HG02943 (cell line): ENCODE data around the gene TMCC2.

Source experiments
- ATAC-seq: cut with Tn5 transposase; IDR thresholded peaks from one replicate; pipeline ENCODE4 v1.9.1; 2021; ENCODE audit warnings: mild to moderate bottlenecking, low read depth, moderate library complexity; ENCODE audit not compliant: unreplicated experiment

TMCC2 gene

DNA sequence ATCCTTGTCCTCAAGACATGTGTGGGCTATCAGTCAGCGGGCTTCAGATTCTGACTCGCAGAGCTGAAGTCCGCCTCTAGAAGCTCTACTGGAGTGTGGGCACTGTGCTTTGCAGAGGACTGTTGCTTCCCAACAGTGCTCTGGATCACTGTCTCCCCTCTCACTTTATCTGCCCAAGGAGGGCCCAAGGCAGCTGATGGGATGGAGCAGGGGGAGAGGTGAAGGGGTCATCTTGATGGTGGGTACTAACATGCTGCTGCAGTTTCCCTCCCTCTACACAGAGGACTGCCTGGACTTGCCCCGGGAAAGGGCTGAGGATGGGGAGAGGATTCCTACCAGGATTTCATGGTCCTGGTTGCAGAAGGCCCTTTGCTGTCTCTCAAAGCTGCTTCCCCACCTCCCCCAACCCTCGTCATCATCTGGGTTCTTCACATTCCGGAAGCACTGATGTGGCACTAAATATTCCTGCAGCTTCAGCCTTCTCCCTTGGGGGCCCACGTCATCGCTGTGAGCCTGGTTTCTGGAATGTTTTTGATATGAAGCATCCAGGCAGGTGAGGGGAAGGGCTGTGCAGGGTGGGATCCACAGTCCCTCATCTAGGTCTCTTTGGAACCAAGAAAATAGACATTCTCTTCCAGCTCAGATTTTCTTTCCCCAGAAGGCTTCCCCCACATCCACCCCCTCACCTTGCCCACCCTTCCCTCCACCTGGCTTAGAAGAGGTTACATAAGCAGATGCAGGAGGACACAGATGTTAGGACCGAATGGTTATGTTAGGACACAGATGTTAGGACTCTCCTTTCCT, 70.6 kb downstream of the TMCC2 start:
- ATAC-seq, result no peak

GRCh38 chr1:205300149-205300548, 72.4 kb downstream of the TMCC2 start:
- no peak for ATAC-seq

DNA sequence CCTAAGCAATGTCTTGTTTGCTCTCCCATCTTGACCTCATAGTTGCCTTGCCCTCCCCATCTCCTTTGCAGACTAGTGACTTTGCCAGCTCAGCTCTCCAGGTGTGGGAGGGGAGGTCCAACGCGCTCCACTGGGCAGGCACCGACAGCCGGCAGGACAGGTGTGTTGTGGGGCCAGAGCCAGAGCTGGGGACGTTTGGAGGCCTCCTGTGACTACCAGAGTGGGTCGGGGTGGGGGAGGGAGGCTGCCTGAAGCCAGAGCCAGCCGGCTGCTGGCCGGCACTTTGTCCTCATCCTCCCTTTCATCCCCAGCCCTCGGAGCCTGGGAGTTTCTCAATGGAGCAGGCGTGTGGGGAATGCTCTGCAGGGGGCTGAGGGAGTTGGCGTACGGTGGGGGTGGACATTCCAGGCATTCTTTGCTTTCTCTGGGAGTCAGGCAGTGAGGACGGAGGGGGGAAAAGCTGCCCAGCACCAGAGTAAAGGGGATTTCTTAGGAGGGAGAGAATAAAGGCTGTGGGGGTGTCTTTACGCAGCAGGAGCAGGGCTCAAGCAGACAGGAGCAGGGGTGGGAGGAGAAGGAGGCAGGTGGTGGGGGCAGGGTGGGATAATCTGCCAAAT, 73.6 kb downstream of the TMCC2 start:
- no peak for ATAC-seq

DNA sequence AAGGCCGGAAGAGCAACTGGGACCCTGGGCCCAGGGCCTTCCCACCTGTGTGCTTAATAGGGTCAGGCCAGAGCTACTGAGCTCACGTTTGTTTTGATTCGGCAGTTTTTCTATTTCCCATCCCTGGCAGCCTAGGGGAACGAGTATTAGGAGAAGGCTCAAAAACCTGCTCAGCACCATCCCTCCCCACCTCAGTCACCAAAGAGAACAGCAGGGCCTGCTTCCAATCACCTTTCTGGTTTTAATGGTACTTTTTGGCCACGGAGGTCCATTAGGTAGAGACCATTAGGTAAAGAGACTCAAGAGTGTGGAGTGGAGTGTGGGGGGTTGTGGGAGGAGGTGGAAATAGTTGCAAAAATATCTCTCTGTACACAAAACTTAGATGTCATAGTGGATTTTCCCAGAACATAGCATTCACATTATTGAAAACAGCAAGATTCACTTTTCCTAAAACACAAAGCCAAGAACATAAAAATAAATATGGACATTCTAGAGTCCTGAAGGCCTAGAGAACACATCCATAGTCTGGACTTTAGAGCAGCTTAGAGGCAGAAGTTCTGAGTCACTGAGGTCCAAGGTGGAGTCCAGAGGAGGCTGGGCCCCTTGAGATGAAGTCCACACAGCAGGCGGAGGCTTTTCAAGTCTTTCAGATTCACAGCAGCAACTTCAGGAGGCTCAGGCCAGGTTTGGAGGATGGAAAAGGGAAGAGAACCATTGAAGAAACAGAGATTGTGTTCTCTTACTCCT, 74.3 kb downstream of the TMCC2 start:
- no peak for ATAC-seq

- ATAC-seq, result no peak
These were observed 75.6 kb downstream of the TMCC2 start for GRCh38 chr1:205303247-205303888.

GRCh38 chr1:205304046-205304694, 76.4 kb downstream of the TMCC2 start:
- ATAC-seq, result no peak

DNA sequence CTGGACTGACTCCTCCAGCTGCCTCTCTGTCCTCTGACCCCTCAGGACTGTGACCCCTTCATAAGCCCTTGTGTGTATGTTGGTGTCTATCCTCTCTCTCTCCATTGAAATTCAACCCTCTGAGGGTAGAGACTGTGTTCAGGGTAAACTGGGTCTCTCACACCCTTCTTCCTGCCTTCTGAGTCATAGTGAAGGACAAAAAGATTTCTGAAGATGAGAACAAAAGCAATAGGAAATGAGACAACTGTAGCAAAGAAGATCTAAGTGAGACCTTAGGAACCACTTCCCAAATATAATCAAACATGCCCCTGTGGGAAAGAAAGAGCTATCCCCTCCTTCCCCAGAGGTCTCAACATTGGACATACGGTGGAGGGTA, 76.9 kb downstream of the TMCC2 start:
- no peak for ATAC-seq

DNA sequence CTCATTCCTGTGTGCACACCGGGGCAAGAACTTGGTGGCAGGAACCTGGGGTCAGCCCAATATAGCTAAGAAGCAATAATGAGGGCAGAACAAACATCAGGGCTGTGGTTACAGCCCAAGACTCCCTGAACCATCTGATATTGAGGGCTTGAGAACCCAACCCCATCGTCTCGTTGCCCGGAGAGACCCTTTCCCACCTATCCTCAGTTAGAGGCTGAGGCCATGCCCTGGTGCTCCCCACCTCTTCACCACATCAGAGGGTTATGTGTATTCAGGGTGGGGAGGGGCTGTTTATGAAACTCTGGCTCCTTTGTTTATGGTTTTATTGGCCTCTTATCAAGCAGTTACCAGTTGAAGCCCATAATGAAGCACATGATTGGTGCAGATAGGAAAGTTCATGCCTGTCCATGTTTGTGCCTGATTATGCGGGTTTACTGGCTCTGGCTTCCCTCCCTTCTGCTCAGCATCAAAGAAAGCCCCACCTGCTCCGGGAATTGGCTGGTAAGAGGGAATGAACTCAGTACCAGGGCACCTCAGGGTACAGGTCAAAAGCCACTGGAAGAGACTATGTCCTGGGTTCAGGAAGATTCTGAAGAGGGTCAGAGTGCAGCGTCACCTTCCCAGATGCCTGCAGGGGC, 79.3 kb downstream of the TMCC2 start:
- ATAC-seq, result no peak

DNA sequence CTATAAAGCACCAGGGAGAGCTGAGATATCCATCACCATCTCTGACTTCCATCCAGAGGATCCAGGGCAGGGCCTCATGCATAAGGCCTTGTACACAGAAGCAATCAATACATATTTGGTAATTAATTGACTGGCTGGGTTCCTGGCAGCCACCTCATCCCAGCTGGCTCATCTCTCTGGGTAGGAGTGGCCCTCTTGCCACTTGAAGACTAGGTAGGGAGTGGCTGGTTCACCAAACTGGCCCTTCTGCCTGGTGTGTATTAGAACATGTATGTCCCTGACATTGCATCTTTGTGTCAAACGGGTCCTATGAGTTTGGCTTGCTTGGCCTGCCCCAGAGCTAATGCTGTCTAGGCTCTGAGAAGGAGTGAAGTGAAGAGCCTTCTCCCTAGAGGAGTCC, 82.0 kb downstream of the TMCC2 start:
- no peak for ATAC-seq

GRCh38 chr1:205310976-205311704, 83.4 kb downstream of the TMCC2 start:
- ATAC-seq, result no peak

DNA sequence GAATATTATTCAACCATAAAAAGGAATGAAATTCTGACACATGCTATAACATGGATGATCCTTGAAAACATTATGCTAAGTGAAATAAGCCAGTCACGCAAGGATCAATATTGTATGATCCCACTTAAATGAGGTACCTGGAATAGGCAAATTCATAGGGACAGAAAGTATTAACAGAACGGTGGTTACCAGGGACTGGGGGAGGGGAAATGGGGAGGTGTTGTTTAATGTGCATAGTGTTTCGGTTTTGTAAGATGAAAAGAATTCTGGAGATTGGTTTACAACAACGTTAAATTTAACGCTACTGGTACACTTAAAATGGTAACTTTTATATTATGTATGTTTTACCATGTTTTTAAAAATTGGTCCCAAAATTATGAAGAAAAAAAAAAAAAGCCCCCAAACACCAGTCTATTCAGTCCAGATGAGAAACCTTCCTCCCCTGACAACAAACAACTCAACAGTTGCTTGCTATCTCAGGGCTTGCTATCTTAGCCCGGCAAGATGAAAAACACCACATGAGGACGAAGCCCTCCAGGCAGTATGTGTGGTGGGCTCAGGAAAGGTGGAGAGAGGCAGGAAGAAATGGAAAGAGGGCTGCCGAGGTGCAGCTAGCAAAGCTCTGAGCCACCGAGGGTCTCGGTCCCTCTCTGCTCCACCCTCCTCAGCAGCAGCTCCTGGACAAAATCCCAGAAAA, 85.3 kb downstream of the TMCC2 start:
- no peak for ATAC-seq

DNA sequence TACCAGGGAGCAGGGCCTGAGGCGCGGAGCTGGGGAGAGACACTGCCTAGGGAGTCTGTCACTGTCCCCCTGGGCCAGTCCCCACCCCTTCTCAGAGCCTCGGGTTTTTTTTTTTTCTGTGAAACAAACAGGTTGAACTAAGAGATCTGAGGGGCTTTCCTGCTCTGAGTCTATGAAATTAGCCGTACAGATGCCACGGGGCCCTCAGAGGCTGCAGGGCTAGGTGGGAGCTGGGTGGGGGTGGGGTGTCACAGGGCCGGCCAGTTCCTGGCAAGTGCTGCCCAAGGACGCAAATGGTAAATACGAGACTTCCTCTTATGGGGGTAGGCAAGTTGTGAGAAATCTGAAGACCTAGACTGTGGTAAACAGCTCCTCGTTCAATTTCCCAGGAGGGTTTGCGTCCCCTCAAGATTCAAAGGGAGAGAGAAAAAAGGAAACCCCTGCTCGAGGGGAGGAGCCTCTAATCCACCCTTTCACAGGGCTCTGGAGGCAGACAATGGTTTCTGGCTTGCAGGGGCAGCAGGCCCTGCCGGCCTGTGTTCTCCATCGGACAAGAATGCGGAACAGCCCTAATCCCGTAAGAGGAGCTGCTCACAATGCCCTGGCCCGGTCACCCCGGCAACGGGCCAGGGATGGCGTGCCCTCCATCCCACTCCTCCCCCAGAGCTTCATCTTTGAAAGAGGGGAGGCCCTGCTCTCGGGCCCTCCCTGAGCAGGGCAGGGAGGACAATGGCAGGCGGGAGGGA, 86.0 kb downstream of the TMCC2 start:
- no peak for ATAC-seq

DNA sequence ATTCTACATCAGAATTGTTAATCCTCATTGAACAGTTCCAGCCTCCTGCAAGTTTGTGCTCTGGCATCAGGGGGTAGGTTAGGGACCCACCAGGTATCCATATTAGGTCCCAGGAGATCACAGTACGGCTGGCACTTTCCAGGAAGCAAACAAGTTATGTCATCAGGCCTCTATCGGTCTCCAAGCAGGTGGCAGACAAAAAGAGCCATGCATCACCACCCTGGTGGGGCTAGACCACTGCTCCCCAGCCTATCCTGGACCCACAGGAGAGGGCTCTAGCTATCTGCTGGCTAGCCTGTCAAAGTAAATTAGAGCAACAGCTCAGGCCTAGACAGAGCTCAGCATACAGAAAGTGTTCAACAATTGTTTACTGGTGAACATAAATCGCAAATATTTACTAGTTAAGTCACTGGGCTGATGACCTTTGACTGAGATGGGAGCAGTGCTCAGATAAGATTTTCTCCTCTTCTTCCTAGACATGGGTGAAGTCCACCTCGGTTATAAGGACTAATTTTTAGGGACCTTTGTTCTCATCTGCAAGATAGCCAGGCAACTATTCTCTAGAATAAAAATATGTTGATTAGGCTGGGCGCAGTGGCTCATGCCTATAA, 87.4 kb downstream of the TMCC2 start:
- no peak for ATAC-seq

- ATAC-seq, result no peak
These were observed 88.4 kb downstream of the TMCC2 start for GRCh38 chr1:205316161-205316566.

- no peak for ATAC-seq
These were observed 89.7 kb downstream of the TMCC2 start for GRCh38 chr1:205317311-205317917.

DNA sequence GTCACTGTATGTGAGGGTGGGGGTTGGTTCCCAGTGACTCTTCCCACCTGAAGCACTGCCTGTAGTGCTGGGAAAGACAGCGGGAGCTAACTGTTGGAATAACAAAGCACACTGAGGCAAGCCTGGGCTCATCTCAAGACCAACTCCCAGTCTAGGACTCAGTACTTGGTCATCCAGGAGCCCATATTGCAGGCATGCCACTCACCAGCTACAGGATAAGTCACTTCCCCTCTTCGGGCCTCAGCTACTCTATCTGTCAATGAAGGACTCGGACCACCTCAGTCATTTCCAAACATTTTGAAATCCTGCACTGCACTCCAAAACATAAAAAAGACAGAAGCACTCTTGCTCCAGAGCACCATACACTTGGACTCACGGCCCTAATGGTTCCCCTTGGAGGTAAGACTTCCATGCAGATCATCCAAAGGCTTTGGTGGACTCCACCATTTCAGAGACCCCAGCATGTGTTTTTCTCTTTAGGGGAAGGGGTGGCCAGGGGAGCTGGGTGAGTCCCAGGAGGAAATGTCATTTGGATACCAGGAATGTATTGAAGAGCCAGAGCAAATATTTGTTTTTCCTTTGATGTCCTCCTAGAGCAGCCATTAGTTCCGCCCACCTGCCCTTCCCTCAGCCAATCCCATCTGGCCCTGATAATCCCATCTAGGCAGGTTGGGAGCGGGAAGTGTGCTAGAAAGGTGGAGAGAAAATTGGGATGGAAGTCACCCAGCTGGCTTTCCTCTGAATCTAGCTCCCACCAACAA, 90.7 kb downstream of the TMCC2 start:
- no peak for ATAC-seq
